HG02623 (cell line): ENCODE measurements around the gene MSN.
A peak's percentile ranks its signal among the peaks of the same experiment; 100 is the strongest.

Experiments
- ATAC-seq: cut with Tn5 transposase; IDR thresholded peaks from one replicate; pipeline ENCODE4 v1.9.1; 2021; ENCODE audit warnings: moderate library complexity; ENCODE audit not compliant: unreplicated experiment

Gene MSN

DNA sequence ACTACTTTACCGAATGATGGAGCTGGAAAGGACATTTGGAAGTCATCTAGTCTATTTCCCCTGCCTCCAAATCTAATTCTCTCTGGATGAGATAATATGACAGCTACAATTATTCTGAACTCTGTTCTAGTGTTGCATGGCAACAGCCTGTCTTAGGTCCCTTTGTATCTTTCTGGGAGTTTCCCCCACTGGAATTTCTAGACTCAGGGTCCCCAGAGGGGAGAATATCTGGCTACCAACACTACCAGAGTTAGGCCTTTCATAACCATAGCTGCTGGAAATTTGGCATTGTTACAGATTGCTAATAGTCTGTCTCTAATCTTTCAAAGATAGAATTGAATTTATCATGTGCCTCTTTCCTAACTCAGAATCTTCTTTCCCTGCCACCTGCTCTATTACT is 4.5 kb downstream of the MSN start:
- ATAC-seq, result no peak

DNA sequence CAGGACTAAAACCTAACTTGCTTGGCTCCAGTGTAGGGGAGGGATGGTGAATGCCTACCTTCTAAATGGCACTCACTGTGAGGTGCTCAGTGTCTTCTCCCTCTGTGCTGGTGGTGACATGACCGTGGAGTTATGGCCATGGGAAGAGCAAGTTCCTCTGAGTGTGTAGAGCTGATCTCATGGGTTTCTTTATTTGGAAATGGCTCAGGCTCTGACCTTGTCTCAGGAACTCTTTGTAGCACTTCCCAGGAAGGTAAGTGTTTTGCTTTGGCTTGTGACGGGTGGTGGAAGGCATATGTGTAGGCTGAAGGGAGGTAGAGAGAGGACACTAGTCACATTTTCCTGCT is 6.4 kb downstream of the MSN start:
- ATAC-seq, result no peak

DNA sequence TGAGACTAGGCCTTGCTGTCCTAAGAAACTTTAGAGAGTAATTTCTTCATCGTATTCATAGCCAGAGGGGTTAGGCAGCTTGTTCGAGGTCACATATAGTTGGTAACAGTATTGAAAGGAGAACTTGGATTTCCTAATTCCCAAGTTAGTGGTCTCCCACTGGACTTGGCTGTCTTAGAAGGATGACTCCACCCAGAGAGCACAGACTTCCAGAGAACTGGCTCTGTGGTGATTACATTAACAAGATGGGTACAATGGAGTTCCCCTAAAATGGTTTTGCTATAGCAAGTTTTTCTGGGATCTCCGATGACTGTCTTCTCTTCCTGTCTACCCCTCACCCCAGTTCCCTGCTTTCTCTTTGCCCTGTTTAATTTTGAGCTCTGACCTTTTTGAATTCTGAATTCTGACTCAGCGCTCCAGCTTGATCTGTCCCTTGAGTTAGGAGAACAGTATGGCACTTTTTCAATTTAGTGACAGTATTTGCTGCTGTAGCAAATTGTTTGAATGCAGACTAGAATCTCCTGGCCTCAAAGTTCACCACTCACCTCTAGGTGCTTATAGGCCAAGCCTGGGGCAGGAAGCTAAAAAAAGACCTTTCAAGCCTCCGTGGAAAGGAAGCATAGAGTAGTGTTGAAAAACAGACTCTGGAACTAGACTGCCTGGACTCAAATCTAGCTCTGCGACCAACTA is 6.9 kb downstream of the MSN start:
- no peak for ATAC-seq

DNA sequence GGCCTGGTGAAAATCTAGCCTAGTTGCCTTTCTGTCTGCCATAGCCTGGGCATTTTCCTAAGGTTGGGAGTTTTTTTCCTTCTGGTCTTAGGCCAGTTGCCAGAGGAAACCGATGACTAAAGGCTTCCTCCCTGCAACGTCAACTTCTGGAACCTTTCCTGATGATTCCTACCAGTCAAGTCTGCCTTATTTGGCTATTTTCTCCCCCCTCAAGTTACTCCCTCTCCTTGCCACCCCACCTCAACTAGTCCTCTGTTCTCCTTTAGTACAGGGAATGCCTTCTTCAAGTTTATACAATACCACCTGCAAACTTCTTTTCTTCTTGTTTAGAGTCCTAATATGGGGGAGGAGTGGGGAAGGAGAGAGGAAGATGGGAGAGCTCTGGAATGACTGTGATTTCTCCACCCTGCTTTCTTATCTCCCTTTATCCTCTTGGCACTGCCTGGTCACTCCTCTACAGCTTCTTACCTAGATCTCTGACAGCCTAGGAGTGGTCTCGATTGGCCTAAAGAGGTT is 10.6 kb downstream of the MSN start:
- ATAC-seq, result no peak

DNA sequence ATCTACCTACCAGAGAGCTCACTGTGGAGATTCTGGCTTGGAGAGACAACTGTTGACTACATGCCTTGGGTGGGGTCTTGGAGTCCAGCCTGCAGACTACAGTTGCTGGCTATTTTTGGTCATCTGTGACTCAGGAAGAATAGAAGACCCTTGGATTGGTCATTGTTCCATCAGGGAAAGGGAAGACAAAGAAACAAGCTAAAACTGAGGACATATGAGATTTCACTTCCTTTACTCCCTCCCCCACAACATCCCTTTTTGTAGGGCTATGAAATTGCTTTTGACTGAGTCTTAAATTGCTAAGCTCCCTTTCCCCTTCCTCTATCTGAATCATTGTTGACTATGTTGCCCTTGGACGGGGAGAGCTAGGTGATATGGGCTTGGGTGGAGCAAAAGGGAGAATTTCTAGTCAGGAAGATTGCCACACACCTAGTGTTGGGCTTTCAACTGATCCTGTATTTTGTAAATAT is 11.7 kb downstream of the MSN start:
- no peak for ATAC-seq

DNA sequence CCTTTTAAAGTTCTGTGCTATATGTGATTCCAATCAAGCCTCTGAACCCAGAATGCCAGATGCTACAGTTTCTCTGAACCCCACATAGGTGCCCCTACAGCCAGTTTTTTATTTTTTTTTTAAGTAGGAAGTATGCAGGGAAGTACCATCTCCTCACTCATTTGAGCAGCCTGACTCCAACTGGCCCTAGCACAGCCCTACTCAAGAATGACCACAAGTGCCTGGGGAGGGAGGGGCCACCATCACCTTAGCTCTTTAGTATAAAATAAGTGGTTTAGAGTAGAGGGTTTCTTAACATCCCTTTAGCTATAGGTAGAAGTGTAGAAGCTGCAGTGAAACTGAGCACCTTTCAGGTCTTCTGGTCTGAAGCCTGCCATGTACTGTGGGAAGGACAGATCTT is 14.4 kb downstream of the MSN start:
- no peak for ATAC-seq

DNA sequence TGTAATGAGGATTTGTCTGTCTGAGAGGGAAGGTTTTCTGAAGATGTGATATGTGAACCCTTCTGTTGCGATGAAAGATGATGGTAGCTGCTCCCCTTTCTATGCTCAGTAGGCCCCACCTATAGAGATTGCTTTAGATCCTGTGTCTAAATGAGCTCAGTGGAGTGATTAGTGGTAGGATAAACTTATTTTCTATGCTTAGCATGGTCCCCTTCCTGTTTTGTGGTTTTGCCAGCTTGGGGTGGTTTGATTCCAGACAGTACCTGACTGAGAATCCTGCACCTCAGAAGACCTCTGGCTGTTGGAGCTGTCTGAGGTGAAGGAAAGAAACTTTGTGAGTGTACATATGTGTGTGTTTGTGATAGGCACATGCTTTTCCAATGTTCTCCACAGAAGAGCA is 17.7 kb downstream of the MSN start:
- ATAC-seq, result no peak

DNA sequence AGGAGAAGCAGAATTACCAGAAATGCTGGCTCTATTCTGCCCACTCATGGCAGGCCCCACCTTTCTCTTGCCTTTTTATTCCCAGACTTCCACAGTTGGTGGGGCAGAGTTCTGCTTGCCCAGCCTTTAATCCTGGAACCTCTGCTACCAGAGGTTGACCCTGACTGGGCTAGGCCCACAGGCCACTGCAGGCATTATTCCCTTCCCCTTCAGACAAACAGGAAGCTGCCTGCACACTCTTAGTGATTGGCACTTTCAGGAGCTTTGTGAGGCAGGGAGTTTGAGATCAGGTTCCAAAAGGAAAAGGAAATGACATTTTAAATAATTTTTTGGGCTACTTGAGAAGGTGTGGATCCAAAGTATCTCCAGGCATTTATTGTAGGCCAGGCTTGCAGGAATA is 18.8 kb downstream of the MSN start:
- ATAC-seq, result no peak

DNA sequence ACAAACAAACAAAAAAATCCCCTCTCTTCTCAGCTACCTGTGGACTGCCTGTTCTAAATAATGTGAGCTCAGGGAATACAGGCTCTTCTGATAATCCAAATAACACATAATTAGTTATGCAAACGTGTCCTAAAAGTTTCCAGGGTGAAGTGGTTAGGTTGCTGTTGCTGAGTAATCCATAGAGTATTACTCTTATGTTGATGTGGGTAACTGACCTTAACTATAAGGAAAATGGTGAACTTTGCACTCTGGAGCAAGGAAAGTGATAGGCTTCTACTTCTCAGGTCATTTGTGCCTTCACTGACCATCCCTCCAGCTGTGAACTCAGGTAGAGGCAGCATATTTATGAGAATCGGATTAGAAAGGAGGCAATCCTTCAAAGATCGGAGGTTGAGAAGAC is 19.9 kb downstream of the MSN start:
- ATAC-seq, result no peak

DNA sequence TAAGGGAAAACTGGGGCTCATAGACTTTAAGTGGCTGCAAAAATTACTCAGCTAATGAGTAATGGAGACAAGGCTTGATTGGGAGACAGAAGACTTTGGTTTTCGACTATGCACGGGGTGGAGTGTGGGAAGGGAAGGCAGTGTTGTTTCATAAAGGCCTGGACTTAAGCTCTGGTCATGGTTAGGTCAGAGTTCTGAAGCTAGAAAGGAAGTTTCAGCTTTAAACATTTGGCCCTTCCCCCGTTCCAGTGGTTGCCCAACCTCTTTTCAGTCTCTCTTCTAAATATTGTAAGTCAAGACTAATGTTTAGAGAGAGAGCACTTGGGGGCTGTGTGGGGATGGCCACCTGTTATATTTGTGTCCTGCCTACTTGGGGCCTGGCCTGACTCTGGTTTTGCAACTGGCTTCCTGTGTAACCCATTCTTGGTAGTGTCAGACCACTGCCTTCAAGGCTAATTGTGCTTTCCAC is 21.0 kb downstream of the MSN start:
- peak; percentile 90 for ATAC-seq

DNA sequence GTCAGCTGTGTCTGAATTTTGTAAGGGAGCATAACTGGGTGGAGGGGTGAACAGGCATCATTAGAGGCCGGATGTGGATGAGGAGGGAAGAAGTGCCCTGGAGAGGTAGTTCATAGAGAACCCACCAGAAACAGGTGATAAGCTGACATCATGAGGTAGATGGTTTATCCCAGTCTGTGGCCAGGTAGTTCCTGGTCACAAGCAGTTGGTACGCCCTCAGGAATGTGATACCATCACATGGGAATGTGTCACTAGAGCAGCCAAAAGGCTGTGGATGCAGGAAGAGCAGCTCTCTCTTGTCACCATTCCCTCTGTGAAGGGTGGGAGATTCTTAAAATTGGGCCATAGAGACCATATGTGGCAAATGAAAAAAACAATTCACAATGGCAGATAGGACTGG is 21.9 kb downstream of the MSN start:
- ATAC-seq, result no peak

DNA sequence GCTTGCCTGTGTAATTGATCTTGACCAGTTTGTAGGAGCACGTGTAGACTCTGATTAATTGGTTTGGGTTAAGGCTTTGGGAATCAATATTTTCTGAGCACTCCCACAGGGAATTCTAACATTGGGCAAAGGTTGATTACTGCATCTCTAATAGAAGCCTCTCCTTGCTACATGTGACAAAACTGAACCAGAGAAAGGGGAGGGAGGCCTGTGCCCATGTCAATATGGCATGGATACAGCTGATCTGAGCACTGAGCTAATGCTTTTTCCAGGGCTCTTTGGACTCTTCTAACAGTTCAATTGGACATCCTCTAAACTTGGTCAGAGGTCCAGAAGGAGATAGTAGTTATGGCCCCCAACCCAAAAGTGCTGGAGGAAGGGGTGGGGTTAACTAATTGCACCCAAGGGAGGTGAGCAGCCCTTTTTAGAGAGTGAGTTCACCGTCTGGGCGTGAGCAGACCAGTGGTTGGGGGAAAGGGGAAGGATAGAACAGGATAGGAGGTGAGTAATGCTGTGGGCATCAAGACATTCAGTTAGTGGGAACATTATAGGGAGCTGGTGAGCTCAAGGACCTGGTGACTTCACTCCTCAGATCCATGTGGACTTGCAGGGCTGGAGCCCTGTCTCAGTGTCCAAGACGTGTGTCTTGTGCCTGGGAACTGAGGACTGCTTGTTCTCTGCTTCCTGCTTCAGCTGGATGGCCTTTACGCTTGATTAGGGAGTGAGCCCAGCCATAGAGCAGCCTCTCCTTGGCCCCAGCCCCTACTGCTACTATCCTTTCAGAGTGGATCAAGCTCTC is 22.8 kb downstream of the MSN start:
- no peak for ATAC-seq

DNA sequence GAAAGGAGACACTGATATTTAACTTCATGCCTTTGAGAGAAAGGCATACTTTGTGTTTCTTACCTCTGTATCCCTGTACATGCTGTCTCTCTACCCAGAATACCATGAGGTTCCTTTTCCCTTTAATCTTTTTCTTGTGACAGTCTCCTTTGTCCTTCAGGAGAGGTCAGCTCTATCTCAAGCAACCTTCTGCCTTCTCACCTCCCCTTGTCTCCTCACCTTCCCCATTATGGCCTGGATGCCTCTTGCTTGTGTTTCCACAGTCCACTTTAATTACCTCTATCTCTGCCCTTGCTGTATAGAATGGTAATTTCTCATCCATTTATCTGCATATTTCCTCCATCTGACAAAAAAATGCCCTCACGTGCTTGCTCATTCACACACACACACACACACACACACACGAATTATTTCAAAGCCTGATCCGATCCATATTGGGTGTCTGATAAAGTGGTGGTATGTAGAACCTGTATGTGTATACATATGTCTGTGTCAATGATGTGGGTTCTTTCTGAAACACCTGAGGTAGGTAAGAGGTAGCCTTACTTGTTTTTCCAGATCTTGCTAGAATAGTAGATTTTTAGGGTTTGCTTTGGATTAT is 28.5 kb downstream of the MSN start:
- ATAC-seq, result no peak

DNA sequence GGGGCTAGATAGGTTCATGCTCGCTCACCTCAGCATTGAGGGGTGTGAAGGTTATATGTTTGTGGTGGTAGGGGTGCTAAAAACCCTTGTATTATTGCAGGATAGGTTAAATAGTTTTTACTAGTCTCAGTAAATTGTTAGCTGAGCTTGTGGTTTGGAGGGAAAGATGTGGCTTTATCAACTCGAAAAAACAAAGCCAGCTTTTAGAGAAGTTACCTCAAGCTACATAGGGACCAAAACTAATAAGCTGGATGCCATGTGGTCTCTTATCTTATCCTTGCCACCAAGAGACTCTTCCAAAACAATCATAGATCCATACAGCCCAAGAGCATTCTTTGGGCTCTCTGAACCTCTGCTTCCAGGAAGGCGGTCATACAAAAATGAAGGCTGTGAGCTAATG is 29.2 kb downstream of the MSN start:
- no peak for ATAC-seq

DNA sequence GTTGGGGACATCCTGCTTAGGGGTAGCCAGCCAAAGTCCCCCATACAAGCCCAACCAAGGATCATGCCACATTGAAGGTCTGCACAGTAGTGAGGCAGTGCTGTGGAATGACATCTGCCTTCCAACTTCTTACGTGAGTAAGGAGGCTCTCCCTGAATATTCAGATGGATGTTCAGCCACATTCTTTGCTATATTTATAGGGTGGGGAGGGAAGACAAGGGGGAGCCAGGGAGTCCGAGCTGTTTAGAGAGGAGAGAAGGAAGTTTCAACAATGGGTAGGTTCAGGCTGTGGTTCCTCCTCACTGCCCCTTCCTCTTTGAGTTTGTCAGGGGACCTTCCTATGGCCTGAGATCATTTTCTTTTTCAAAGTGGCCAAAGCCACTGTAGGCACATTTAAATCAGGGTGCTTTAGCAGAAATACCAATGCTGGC is 29.8 kb downstream of the MSN start:
- ATAC-seq, result no peak

DNA sequence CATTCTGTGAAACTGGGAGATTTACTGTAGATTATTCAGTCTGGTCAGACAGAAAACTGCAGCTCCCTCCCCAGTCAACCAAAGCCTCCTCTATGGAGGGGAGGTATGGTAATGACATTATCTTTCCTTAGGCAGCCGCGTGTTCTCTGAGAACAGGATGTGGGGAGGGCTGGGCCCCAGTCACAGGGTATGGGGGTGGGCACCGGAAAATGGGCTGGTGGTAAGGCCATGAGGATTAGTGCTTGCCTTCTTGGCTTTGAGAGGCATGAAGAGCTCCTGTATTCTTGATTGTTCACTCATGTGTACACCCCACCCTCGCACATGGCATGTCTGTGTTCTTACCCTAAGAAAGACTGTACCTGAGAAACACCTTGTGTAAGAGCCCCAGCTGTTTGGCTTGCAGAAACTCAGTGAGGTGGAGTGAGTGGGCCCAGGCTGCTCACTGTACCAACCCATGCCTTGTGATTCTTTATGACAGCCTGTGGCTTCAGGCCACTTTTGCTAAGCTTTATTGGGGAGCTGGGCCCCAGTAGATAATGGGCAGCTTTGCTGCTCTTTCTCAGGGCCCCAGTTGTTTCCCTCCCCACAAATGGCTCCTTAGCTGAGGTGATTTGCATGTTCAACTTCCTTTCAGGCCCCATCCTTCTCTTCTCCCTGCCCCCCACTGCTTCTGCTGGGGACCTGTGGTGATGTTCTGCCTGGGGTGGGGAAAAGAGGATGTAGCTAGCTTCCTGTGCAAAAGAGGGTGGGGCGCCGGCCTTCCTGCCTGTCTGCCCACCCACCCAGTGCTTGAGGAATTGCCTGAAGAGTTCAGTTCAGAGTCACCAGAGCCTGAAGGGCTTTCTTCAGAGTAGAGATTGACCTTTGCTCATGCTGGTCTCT is 30.7 kb downstream of the MSN start:
- ATAC-seq, result peak; percentile 49

DNA sequence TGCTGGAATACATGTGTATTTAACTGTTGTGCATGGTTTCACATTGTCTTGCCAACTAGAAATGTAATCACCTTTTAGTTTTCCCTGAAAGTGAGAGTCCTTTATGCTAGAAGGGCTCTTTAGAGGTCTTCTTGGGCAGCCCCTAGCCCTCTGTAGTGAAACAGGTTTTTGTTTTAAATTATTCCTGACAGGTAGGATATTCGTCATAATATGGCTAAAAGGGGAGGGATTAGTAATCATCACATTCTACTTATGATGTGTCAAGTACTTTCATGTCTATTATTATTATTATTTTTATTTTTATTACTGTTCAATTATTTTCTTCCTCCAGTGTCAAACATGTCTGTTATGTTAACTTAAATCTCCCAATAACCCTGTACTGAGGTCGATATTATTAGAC is 35.5 kb downstream of the MSN start:
- no peak for ATAC-seq

DNA sequence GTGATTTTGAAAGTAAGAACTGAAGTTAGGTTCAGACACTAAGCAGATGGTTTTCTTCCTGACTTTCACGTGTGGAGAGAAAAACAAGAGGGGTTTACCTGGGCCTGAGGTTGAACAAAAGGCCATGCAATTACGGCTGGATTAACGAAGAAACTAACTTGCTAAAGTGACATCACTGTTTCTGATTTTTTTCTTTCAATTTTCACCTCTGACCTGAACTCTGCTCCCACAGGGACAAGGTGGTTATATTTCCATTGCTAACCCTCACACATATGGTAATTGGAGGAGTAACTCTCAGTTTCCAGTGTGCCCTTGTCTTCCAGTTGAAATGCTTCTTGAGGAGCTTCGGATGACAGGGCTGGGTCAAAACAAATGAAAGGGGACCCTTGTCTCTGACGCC is 38.0 kb downstream of the MSN start:
- ATAC-seq, result no peak

DNA sequence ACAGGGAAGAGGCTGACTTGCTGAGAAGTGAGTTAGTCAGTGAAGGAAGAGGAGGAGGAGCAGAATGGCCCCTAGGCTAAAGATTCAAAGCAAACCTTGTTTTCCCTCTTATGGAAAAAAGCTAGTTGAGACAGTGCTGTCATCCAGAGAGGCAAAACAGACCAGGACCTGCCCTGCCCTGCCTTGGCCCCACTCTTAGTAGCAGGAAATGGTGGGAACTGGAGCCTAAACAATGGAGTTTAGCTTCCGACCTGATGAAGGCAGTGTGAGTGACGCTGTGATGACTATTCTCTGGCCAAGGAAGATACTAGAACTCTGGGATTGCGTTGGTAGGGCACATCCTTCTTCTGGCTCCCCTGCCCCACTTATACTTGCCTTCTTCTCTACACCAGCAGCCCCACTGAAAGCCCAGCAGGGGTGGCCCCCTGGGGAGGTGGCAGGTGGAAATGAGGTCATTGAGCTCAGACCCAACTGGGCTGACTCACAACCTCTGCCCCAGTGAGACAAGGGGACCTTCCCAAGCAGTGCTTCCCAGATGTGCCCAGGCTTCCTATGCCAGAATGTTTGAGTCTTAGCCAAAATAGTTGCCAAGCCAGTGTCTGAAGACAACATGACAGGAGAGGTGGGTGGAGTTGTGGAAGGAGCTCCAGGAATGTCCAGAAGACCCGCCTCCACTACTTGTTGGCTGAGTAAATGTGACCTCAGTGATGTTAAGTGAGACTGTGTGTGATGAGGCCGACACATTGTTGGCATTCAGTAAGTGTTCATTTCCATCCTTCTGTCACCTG is 38.8 kb downstream of the MSN start:
- peak; percentile 62 for ATAC-seq

DNA sequence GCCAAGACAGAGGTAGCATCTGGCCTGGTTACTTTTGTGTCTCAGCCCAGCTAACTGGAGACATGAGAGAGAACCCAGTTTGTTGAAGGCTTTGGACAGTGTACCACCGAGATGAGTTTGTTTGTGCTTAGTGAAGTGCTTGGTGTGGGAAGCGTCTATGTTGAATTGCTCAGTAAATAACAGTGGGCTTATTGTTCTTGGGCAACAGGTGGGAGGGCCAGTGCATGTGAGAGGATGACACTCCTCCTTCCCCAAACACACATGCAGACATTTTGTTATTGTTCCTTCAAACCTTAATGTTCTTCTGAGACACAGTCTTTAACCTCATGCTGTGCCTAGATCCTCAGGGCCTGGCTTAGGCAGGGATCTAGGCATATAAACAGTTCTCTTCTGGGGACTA is 39.7 kb downstream of the MSN start:
- no peak for ATAC-seq
